ENCODE results near the gene DNAH8.
"Not testable (repeated sequence)": the region's sequence is repeated elsewhere in the genome, so short reads cannot be mapped to it uniquely, and the experiment has no call there.

The DNAH8 gene

GRCh38 chr6:38909015-38909730 lies 194.1 kb downstream of the DNAH8 start:
- no peak for DNase-seq (ENCODE audit: low spot score)

GRCh38 chr6:38910207-38910606 lies 195.1 kb downstream of the DNAH8 start:
- no peak for DNase-seq (ENCODE audit: low spot score)

- no peak for DNase-seq (ENCODE audit: low spot score)
Measured at GRCh38 chr6:38912378-38912777, 197.3 kb downstream of the DNAH8 start.

GRCh38 chr6:38915205-38915925 lies 200.3 kb downstream of the DNAH8 start:
- DNase-seq (ENCODE audit: low spot score), result no peak

- DNase-seq (ENCODE audit: low spot score), result not testable (repeated sequence)
Measured at GRCh38 chr6:38921540-38921939, 206.4 kb downstream of the DNAH8 start.

GRCh38 chr6:38924791-38925509 lies 209.8 kb downstream of the DNAH8 start:
- no peak for DNase-seq (ENCODE audit: low spot score)

- no peak for DNase-seq (ENCODE audit: low spot score)
Measured at GRCh38 chr6:38929560-38929959, 214.4 kb downstream of the DNAH8 start.

GRCh38 chr6:38933426-38933825 lies 218.3 kb downstream of the DNAH8 start:
- no peak for DNase-seq (ENCODE audit: low spot score)

- DNase-seq (ENCODE audit: low spot score), result no peak
Measured at GRCh38 chr6:38935051-38935450, 219.9 kb downstream of the DNAH8 start.

GRCh38 chr6:38937839-38938613 lies 222.9 kb downstream of the DNAH8 start:
- no peak for DNase-seq (ENCODE audit: low spot score)

GRCh38 chr6:38938741-38939140 lies 223.6 kb downstream of the DNAH8 start:
- no peak for DNase-seq (ENCODE audit: low spot score)

GRCh38 chr6:38942442-38942841 lies 227.3 kb downstream of the DNAH8 start:
- DNase-seq (ENCODE audit: low spot score), result no peak

GRCh38 chr6:38942965-38943364 lies 227.9 kb downstream of the DNAH8 start:
- DNase-seq (ENCODE audit: low spot score), result no peak

GRCh38 chr6:38943964-38944363 lies 228.9 kb downstream of the DNAH8 start:
- peak; percentile 29 for DNase-seq (ENCODE audit: low spot score)

GRCh38 chr6:38944655-38945279 lies 229.7 kb downstream of the DNAH8 start:
- no peak for DNase-seq (ENCODE audit: low spot score)

- no peak for DNase-seq (ENCODE audit: low spot score)
Measured at GRCh38 chr6:38955861-38956260, 240.8 kb downstream of the DNAH8 start.

- DNase-seq (ENCODE audit: low spot score), result no peak
Measured at GRCh38 chr6:38957426-38957825, 242.3 kb downstream of the DNAH8 start.

GRCh38 chr6:38959138-38959537 lies 244.0 kb downstream of the DNAH8 start:
- DNase-seq (ENCODE audit: low spot score), result no peak

GRCh38 chr6:38968702-38969149 lies 253.6 kb downstream of the DNAH8 start:
- no peak for DNase-seq (ENCODE audit: low spot score)

GRCh38 chr6:38973178-38974057 lies 258.3 kb downstream of the DNAH8 start:
- peak; percentile 47 for DNase-seq (ENCODE audit: low spot score)

Data from iPS-NIHi11 (cell line).